Prostate gland (tissue), 2 donors: Measurements from ENCODE around the gene HAPLN3.

Experiments
- POLR2A ChIP-seq: fragments of 450-650 bp; IDR thresholded peaks from one replicate; pipeline ENCODE4 v1.6.1; 2016; ENCODE audit warnings: antibody characterized with exemption, mild to moderate bottlenecking
- POLR2AphosphoS5 ChIP-seq: sonication (generic); formaldehyde crosslinking; IDR thresholded peaks from one replicate; pipeline ENCODE4 v1.6.1; 2017; ENCODE audit warnings: antibody characterized with exemption
- TF ChIP-seq, protein P1 (sequence below), 4 experiments: fragments of 200-600 bp in 2 of 4; fragments of 450-650 bp in 2 of 4; sonication (generic) in 2 of 4; IDR thresholded peaks; 1 replicate in 3 of 4; 2 replicates in 1 of 4; pipeline ENCODE4 v1.5.1; 2016 to 2019; ENCODE audit warnings: antibody characterized with exemption in 4 of 4, mild to moderate bottlenecking in 2 of 4, moderate library complexity in 2 of 4

- TF ChIP-seq, protein P1, sequence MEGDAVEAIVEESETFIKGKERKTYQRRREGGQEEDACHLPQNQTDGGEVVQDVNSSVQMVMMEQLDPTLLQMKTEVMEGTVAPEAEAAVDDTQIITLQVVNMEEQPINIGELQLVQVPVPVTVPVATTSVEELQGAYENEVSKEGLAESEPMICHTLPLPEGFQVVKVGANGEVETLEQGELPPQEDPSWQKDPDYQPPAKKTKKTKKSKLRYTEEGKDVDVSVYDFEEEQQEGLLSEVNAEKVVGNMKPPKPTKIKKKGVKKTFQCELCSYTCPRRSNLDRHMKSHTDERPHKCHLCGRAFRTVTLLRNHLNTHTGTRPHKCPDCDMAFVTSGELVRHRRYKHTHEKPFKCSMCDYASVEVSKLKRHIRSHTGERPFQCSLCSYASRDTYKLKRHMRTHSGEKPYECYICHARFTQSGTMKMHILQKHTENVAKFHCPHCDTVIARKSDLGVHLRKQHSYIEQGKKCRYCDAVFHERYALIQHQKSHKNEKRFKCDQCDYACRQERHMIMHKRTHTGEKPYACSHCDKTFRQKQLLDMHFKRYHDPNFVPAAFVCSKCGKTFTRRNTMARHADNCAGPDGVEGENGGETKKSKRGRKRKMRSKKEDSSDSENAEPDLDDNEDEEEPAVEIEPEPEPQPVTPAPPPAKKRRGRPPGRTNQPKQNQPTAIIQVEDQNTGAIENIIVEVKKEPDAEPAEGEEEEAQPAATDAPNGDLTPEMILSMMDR (IDR thresholded peaks at IDR 0.05), result no peak
- TF ChIP-seq POLR2A (no peak), POLR2AphosphoS5 (no peak)
Observed at GRCh38 chr15:88907111-88907510, 11.8 kb upstream of the HAPLN3 start.
